GM21390 (cell line): ENCODE data around the gene HOXA3.

Experiments
- ATAC-seq: cut with Tn5 transposase; IDR thresholded peaks from one replicate; pipeline ENCODE4 v1.9.1; 2021; ENCODE audit not compliant: unreplicated experiment

Gene HOXA3

GRCh38 chr7:27131390-27131819 lies 21.0 kb downstream of the HOXA3 start:
- no peak for ATAC-seq

DNA sequence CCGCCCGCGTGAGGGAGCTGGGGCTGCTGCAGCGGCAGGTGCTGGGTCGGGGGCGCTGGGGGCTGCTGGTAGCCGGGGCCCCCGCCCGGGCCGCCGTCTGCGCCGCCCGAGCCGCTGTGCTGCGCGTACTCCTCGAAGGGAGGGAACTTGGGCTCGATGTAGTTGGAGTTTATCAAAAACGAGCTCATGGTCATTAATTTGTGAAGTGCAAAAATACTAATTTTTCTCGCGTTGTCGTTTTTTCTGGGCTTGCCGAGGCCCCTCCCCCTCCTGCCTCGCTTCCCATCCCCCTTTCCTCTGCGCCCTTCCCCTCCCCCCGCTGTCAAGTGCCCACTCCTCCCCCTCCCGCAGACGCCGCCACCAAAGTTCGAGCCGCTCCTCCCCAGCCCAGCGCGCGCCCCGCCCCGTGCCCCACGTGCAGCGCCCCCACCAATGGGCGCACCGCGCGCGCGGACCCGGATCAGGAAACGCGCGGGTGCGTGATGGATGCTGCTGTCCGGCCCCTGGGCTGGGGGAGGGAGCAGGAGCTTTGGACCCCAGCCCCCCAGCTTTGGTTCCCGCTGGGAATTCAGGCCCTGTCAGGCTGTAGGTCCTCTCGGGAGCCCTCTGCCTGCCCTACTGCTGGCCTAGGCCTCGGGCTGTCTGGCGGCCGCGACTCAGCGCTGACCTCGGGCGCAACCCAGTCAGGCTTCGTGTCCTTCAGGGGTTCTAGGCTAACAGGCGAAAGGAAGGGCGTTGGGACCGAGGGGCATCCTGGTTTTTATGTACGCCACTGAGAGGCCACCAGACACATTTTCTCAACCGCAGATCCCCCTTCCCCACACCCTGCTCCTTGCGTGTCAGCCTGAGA lies 21.6 kb downstream of the HOXA3 start, which contains the start of gene HOXA4:
HOXA4 (minus strand) TSS at position 218 of the 850 bp plus-strand sequence; CDS start at position 194, 24 bp downstream.
- ATAC-seq = no peak

DNA sequence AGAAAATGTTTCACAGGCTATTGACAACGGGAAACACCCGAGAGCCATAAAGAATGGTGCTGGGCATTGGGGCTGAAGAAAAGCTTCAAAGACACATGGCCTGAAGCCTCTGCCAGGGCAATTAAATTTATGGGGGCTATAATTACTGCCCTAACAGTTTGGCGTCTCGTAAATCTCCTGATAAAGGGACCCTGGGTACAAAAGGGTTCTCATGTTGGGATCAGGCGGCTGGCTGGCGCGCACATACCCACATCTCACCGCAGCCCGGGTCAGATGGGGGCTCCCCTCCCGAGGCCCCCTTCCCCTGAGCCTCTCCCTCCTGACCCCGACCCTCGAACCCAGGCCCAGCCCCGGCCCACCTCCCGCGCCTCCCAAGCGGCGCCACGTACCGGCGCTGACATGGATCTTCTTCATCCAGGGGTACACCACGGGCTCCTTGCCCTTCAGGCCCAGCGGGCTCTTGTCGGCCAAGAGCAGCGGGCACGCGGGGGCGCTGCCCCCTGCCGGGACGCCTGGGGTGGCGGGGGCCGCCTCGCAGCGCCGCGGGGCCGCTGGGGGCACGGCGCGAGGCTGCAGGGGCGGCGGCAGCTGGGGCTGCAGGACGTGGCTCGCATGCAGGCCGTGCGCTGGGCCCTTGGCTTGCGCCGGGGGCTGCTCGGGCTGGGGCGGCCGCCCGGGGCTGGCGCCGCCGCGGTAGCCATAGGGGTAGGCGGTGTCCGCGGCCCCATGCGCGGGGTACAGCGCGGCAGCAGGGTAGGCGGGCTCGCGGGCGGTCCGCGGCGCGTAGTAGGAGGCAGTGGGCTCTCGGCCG lies 22.4 kb downstream of the HOXA3 start:
- no peak for ATAC-seq

- ATAC-seq = no peak
These were observed 23.3 kb downstream of the HOXA3 start for GRCh38 chr7:27128776-27129728.

DNA sequence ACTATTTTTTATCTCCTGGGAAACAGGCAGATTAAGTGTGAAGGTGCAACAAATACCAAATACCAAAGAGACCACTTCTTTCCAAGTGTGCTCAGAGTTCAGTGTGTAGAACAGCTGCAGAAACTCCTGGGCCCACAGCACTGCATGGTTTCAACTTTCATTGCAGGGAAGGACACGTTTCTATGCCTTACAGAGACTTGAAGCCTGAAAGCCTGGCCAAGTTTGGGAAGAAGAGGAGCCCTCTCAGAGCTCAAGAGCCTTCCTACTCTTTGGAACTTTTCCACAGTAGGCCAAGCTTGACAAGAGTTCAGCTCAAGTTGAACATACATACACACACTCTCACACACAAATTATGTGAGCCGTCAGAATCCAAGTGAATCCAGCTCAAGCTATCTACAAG lies 24.3 kb downstream of the HOXA3 start:
- no peak for ATAC-seq

GRCh38 chr7:27126596-27127327 lies 25.6 kb downstream of the HOXA3 start:
- no peak for ATAC-seq

DNA sequence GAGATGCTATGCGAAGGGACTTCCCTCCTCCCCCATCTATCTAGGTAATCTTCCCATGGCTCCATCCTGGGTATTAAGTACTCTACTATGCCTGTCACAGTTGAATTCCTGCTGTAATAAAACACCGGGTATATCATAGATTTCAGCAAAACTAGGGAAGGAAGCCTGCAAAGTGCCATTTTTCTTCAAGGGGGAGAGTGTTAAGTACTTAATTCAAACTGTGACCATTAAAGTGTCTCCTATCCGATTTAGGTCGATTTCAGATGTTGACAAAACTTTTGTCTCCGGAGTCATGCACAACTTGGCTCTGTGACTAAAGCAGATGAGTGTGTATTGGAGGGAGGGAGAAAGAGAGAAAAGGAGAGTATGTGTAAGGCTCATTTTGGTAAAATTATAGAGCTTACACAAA lies 26.4 kb downstream of the HOXA3 start:
- ATAC-seq = no peak

- ATAC-seq = no peak
These were observed 27.3 kb downstream of the HOXA3 start for GRCh38 chr7:27124902-27125689.

GRCh38 chr7:27124096-27124901 lies 28.1 kb downstream of the HOXA3 start:
- no peak for ATAC-seq

GRCh38 chr7:27123477-27124053 lies 28.8 kb downstream of the HOXA3 start:
- ATAC-seq = no peak

GRCh38 chr7:27123007-27123476 lies 29.3 kb downstream of the HOXA3 start:
- ATAC-seq = no peak

GRCh38 chr7:27122077-27122910 lies 30.1 kb downstream of the HOXA3 start:
- ATAC-seq = no peak

DNA sequence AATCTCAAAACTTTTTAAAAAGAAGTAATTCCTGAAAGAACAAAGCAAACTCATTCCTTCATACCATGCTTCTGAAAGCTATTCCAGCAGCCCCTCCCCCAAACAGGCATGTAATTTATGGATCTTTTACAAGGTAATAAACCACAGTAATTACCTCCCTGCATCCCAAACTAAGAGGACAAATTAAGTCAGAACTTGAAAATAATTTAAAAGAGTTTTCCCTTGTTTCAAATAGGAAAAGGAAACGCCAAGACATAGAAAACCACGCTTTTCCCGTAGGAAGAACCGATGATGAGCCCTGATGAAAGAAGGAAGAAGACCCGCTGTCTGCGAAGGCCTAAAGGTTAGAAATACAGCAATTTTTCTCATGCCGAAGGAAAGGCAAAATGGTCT lies 30.7 kb downstream of the HOXA3 start:
- ATAC-seq = no peak

GRCh38 chr7:27119412-27119911 lies 32.9 kb downstream of the HOXA3 start:
- ATAC-seq = no peak

GRCh38 chr7:27118580-27118979 lies 33.8 kb downstream of the HOXA3 start:
- no peak for ATAC-seq

DNA sequence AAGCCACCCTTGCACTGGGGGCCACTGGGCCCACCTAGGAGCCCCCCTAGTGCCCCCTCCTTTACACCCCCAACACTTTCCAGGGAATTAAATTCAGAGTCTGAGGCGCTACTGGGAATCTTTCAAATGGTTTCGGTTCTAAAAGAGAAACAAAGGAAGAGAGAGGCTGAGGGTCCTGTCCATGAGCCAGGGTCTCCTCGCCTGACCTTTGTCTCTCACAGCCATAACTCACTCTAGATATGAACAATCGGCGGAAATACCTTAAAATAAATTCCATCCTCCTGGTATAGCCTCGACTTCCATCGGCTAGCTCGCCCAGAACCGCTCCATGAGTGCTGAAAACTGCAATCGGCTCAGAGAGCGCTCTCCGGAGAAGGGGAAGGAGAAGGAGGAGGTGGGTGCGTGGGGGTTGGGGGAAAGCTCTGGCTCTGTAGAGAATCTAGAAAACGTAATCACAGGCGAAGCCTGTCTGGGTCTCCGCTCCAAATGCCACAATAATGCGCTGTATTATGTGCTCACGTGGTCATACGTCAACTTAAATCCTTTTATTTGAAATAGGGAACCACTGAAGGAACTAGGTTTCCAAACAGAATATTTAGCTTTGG lies 34.4 kb downstream of the HOXA3 start:
- ATAC-seq = no peak
